OCI-LY7 (cell line): ENCODE data around the gene LRRC8D.

ENCODE experiments used
- EZH2phosphoT487 ChIP-seq: fragments of 200-600 bp; sonication (generic); IDR thresholded peaks from 2 replicates; pipeline ENCODE4 v1.6.1; 2018; ENCODE audit warnings: low read depth, borderline replicate concordance, mild to moderate bottlenecking, mixed run types, antibody characterized with exemption, low read length, moderate library complexity, mixed read lengths
- TF ChIP-seq, protein P1 (sequence below): fragments of 200-600 bp; sonication (generic); conservative IDR thresholded peaks from 2 replicates; pipeline ENCODE4 v1.5.1; 2014; ENCODE audit warnings: mild to moderate bottlenecking, antibody characterized with exemption, low read length, moderate library complexity, mixed read lengths

DNA sequence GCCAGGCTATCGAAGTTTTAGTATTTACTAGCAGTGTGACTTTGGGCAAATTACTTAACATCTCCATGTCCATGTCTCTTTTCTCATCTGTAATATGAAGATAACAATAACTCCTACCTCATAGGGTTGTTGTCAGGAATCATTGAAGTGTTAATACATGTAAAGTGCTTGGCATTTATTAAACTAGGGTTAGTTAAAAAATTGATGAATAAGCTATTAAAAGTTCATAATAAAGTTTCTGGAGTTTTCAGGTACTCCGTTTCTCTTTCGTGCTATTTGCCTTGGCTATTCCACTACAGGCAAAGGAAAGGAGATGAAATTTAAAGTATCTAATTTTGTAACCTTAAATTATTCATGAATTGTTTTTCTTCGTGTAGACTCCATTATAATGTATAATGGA is 16.7 kb downstream of the LRRC8D start:
- no peak for TF ChIP-seq EZH2phosphoT487
- TF ChIP-seq, protein P1, sequence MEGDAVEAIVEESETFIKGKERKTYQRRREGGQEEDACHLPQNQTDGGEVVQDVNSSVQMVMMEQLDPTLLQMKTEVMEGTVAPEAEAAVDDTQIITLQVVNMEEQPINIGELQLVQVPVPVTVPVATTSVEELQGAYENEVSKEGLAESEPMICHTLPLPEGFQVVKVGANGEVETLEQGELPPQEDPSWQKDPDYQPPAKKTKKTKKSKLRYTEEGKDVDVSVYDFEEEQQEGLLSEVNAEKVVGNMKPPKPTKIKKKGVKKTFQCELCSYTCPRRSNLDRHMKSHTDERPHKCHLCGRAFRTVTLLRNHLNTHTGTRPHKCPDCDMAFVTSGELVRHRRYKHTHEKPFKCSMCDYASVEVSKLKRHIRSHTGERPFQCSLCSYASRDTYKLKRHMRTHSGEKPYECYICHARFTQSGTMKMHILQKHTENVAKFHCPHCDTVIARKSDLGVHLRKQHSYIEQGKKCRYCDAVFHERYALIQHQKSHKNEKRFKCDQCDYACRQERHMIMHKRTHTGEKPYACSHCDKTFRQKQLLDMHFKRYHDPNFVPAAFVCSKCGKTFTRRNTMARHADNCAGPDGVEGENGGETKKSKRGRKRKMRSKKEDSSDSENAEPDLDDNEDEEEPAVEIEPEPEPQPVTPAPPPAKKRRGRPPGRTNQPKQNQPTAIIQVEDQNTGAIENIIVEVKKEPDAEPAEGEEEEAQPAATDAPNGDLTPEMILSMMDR: no peak
